GM12891 (cell line): ENCODE data around the gene SLC44A3.
"Not testable (repeated sequence)": the region's sequence is repeated elsewhere in the genome, so short reads cannot be mapped to it uniquely, and the experiment has no call there.

Source experiments
- DNase-seq: peaks from one replicate; pipeline ENCODE4 v3.0.0; 2011; ENCODE audit warnings: low spot score; ENCODE audit not compliant: insufficient read length
- FAIRE-seq: peaks from 2 replicates; lab custom pipeline; 2011; peaks lifted over from hg19 to GRCh38; lab: Jason Lieb, UNC
- PAX5 ChIP-seq: IDR thresholded peaks from 2 replicates; pipeline ENCODE4 v1.6.1; 2011; ENCODE audit warnings: low read length, moderate library complexity, mild to moderate bottlenecking; ENCODE audit not compliant: insufficient read depth, severe bottlenecking
- POLR2A ChIP-seq: IDR thresholded peaks from 2 replicates; pipeline ENCODE4 v1.6.1; 2011; ENCODE audit warnings: low read depth, low read length, control low read depth
- POLR2AphosphoS5 ChIP-seq: IDR thresholded peaks from 2 replicates; pipeline ENCODE4 v1.6.1; 2011; ENCODE audit warnings: low read depth, low read length, control low read depth
- POU2F2 ChIP-seq: IDR thresholded peaks from 2 replicates; pipeline ENCODE4 v1.6.1; 2011; ENCODE audit warnings: low read depth, mild to moderate bottlenecking, control low read depth, low read length, moderate library complexity
- SPI1 ChIP-seq: IDR thresholded peaks from 2 replicates; pipeline ENCODE4 v1.6.1; 2011; ENCODE audit warnings: low read depth, low read length, control low read depth
- TAF1 ChIP-seq: IDR thresholded peaks from 2 replicates; pipeline ENCODE4 v1.6.1; 2011; ENCODE audit warnings: low read depth, low read length, control low read depth

Gene SLC44A3

GRCh38 chr1:94935476-94935875 is 115.3 kb downstream of the SLC44A3 start:
- TF ChIP-seq SPI1 (no peak), TAF1 (no peak), PAX5 (no peak), POU2F2 (no peak), POLR2A (no peak), POLR2AphosphoS5 (no peak)
- no peak for FAIRE-seq

GRCh38 chr1:94936861-94937620 is 116.9 kb downstream of the SLC44A3 start:
- no peak for DNase-seq
- FAIRE-seq = no peak
- TF ChIP-seq POLR2A (no peak), POLR2AphosphoS5 (no peak), SPI1 (no peak), POU2F2 (no peak), TAF1 (no peak), PAX5 (no peak)

More at GRCh38 chr1:94935476-94935875, 115.3 kb downstream of the SLC44A3 start:
- DNase-seq = no peak

- no peak for DNase-seq
- no peak for TF ChIP-seq POU2F2
- TF ChIP-seq PAX5 = no peak
- TF ChIP-seq POLR2AphosphoS5 = no peak
- no peak for TF ChIP-seq TAF1
- no peak for FAIRE-seq
Measured at GRCh38 chr1:94937820-94938219, 117.7 kb downstream of the SLC44A3 start.

- FAIRE-seq = no peak
- TF ChIP-seq SPI1 = no peak
- TF ChIP-seq POLR2AphosphoS5 = no peak
- TF ChIP-seq POLR2A = no peak
- no peak for TF ChIP-seq TAF1
- no peak for TF ChIP-seq PAX5
- DNase-seq = no peak
Measured at GRCh38 chr1:94940738-94941137, 120.6 kb downstream of the SLC44A3 start.

- DNase-seq, FAIRE-seq: not testable (repeated sequence)
Measured at GRCh38 chr1:94941480-94941879, 121.3 kb downstream of the SLC44A3 start.

GRCh38 chr1:94942171-94943128 is 122.3 kb downstream of the SLC44A3 start:
- no peak for FAIRE-seq

More at GRCh38 chr1:94942171-94943128, 122.3 kb downstream of the SLC44A3 start:
- TF ChIP-seq PAX5 (no peak), TAF1 (no peak), SPI1 (no peak), POLR2AphosphoS5 (no peak), POU2F2 (no peak), POLR2A (no peak)
- no peak for DNase-seq
